ENCODE data around the gene SYT3. TPM values are rescaled to one million over a fixed set of nuclear protein-coding genes. Genes with fewer than 3 reads are reported as not detected.

SYT3 gene
- total RNA-seq, 4 donors from 2014 or later: 0.14 TPM; not detected in 3

- H3K27ac ChIP-seq: no peak overlapping the region
- intact Hi-C loops (cut with DNase I; ENCODE audit: low total_unique reads): no loop called here
- peaks cover 0 to 5% of the 10 kb centered on the region in 2 donors for H3K27me3 ChIP-seq
- no peak for DNase-seq
- H3K4me1 ChIP-seq: no peaks in the 10 kb centered on the region
- no peaks in the 10 kb centered on the region for H3K9me3 ChIP-seq
- H3K36me3 ChIP-seq: no peaks in the 10 kb centered on the region
- no peak for TF ChIP-seq POLR2A (IDR thresholded peaks at IDR 0.05)
- TF ChIP-seq, protein P1, sequence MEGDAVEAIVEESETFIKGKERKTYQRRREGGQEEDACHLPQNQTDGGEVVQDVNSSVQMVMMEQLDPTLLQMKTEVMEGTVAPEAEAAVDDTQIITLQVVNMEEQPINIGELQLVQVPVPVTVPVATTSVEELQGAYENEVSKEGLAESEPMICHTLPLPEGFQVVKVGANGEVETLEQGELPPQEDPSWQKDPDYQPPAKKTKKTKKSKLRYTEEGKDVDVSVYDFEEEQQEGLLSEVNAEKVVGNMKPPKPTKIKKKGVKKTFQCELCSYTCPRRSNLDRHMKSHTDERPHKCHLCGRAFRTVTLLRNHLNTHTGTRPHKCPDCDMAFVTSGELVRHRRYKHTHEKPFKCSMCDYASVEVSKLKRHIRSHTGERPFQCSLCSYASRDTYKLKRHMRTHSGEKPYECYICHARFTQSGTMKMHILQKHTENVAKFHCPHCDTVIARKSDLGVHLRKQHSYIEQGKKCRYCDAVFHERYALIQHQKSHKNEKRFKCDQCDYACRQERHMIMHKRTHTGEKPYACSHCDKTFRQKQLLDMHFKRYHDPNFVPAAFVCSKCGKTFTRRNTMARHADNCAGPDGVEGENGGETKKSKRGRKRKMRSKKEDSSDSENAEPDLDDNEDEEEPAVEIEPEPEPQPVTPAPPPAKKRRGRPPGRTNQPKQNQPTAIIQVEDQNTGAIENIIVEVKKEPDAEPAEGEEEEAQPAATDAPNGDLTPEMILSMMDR (IDR thresholded peaks at IDR 0.05): no peak
- H3K4me3 ChIP-seq: no peak overlapping the region
These were observed 36.7 kb downstream of the SYT3 start for GRCh38 chr19:50602935-50603334.

DNA sequence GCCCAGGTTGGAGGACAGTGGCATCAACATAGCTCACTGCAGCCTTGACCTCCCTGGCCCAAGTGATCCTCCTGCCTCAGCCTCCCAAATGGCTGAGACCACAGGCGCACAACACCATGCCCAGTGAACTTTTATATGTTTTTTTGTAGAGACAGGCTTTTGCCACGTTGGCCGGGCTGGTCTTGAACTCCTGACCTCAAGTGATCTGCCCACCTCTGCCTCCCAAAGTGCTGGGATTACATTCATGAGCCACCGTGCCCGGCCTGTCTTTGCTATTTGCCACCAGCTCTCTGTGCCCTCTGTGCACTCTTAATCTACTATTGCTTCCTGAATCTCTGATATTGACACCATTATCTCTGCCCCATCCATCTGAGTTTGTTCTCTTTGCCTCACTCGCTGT, 37.2 kb downstream of the SYT3 start:
- Histone ChIP-seq H3K9me3 (no peaks in the 10 kb centered on the region), H3K4me1 (no peaks in the 10 kb centered on the region), H3K4me3 (no peak overlapping the region), H3K27me3 (peaks cover 0 to 5% of the 10 kb centered on the region in 2 donors), H3K27ac (no peak overlapping the region), H3K36me3 (no peaks in the 10 kb centered on the region)
- intact Hi-C loops (cut with DNase I; ENCODE audit: low total_unique reads): no loop called here
- no peak for DNase-seq
- TF ChIP-seq, protein P1 (IDR thresholded peaks at IDR 0.05): no peak
- no peak for TF ChIP-seq POLR2A (IDR thresholded peaks at IDR 0.05)

- H3K27me3 ChIP-seq: peaks cover 0 to 5% of the 10 kb centered on the region in 2 donors
- intact Hi-C loops (cut with DNase I; ENCODE audit: low total_unique reads): no loop called here
These were observed 37.6 kb downstream of the SYT3 start for GRCh38 chr19:50602089-50602422.

DNA sequence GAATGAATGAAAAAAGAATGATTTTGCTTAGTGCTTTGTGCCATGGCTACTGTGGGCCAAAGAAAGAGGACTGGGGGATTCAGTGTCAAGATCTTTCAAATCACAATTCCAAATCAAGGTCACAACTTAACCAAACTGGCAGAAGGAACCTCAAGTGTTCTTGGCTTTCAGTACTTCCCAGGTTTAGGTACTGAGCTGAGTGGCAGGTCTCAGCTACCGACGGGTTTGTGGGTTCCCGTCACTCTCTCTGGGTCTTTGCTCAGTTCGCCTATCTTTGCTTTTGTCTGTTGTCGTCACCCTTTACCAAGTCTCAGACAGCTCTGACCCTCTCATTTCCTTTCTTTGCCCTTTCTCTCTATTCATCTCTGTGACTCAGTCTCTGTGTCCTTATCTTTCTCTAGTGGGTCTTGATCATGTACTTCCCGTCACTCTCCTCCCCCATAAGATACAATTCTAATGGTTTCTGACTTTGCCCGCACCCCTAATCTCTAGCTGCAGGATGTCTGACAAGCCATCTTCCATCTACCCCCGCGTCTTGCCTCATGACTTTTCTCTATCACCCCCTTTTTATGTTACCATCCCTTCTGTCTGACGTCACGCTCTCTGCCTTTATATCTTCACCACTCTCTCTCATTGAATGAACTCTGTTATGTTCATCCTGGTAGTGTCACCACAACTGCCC, 38.1 kb downstream of the SYT3 start:
- intact Hi-C loops (cut with DNase I; ENCODE audit: low total_unique reads): no loop called here

More at GRCh38 chr19:50602089-50602422, 37.6 kb downstream of the SYT3 start:
- H3K4me3 ChIP-seq: no peak overlapping the region
- H3K36me3 ChIP-seq: no peaks in the 10 kb centered on the region
- no peak for TF ChIP-seq POLR2A (IDR thresholded peaks at IDR 0.05)
- TF ChIP-seq, protein P1 (IDR thresholded peaks at IDR 0.05): no peak
- DNase-seq: no peak
- H3K27ac ChIP-seq: no peak overlapping the region
- H3K9me3 ChIP-seq: no peaks in the 10 kb centered on the region
- H3K4me1 ChIP-seq: no peaks in the 10 kb centered on the region

DNA sequence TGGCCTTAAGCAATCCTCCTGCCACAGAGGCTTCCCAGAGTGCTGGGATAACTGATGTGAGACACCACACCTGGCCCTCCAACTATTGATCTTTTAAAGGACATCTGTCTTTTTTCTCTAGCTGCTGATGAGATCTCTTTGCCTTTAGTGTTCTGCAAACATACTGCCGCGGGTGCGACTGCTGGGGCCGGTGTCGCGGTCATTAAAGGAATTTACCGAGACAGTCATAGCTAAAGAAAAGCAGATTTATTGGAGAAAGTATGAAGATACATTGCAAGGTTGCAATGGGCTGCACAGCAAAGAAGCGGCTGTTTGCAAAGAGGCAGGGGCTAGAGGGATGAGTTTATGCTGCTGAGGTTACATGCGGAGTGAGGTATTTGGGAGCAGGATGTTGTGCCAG, 40.3 kb downstream of the SYT3 start:
- Histone ChIP-seq H3K27ac (no peak overlapping the region), H3K27me3 (peaks cover 0 to 2% of the 10 kb centered on the region in 2 donors), H3K9me3 (no peaks in the 10 kb centered on the region), H3K36me3 (no peaks in the 10 kb centered on the region), H3K4me3 (no peak overlapping the region), H3K4me1 (no peaks in the 10 kb centered on the region)
- TF ChIP-seq POLR2A (IDR thresholded peaks at IDR 0.05): no peak
- TF ChIP-seq, protein P1 (IDR thresholded peaks at IDR 0.05): no peak
- intact Hi-C loops (cut with DNase I; ENCODE audit: low total_unique reads): no loop called here
- no peak for DNase-seq

More for the DNA sequence above, 38.1 kb downstream of the SYT3 start:
- no peaks in the 10 kb centered on the region for H3K36me3 ChIP-seq
- H3K27me3 ChIP-seq: peaks cover 0 to 5% of the 10 kb centered on the region in 2 donors
- H3K27ac ChIP-seq: no peak overlapping the region
- no peaks in the 10 kb centered on the region for H3K4me1 ChIP-seq
- H3K9me3 ChIP-seq: no peaks in the 10 kb centered on the region
- no peak for DNase-seq
- TF ChIP-seq, protein P1 (IDR thresholded peaks at IDR 0.05): no peak
- no peak for TF ChIP-seq POLR2A (IDR thresholded peaks at IDR 0.05)
- H3K4me3 ChIP-seq: no peak overlapping the region
